IPS-18a (cell line): ENCODE results near the gene STK40.

Experiments
- H3K27ac ChIP-seq: one replicate; pipeline ENCODE4 v1.5.1; 2013; ENCODE audit warnings: low read length
- H3K27me3 ChIP-seq: one replicate; pipeline ENCODE4 v1.6.1; 2013; ENCODE audit warnings: mild to moderate bottlenecking, low read length; ENCODE audit not compliant: control insufficient read depth, insufficient read depth
- H3K36me3 ChIP-seq: one replicate; pipeline ENCODE4 v1.6.1; 2013; ENCODE audit warnings: low read depth, low read length; ENCODE audit not compliant: control insufficient read depth
- H3K4me1 ChIP-seq: one replicate; pipeline ENCODE4 v1.6.1; 2013; ENCODE audit warnings: low read depth, low read length; ENCODE audit not compliant: control insufficient read depth
- H3K4me3 ChIP-seq: one replicate; pipeline ENCODE4 v1.5.1; 2013; ENCODE audit warnings: low read length
- H3K9ac ChIP-seq: one replicate; pipeline ENCODE4 v1.6.1; 2013; ENCODE audit warnings: mild to moderate bottlenecking, low read length, moderate library complexity
- H3K9me3 ChIP-seq: one replicate; pipeline ENCODE4 v1.6.1; 2013; ENCODE audit warnings: low read depth, low read length; ENCODE audit not compliant: control insufficient read depth

The STK40 gene

GRCh38 chr1:36303650-36304360 lies 81.9 kb downstream of the STK40 start:
- H3K4me1 ChIP-seq: peaks cover 10% of the 10 kb centered on the region
- H3K27me3 ChIP-seq: peaks cover 5% of the 10 kb centered on the region
- H3K9me3 ChIP-seq: no peaks in the 10 kb centered on the region
- no peak overlapping the region for H3K9ac ChIP-seq
- H3K36me3 ChIP-seq: peaks cover 45% of the 10 kb centered on the region
- no peak overlapping the region for H3K27ac ChIP-seq
- H3K4me3 ChIP-seq: no peak overlapping the region

DNA sequence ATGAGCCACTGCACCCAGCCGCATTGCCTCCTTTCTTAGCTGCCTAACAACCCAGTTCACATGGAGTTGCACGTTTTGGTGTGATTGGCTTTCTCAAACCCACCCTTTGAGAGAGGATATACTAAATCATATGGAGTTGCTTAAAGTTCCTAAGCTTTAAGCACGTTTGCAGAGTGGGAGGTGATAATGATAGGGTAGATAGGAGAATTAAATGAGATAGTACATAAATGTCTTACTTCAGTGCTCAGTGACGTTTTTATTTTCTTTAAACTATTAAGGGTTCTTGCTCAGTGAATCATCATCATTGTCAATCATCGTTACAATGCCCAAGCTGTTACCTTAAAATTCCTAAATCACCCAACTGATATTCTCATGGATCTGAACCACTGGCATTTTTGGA lies 82.5 kb downstream of the STK40 start:
- Histone ChIP-seq H3K9me3 (no peaks in the 10 kb centered on the region), H3K4me1 (peaks cover 10% of the 10 kb centered on the region), H3K9ac (no peak overlapping the region), H3K36me3 (peaks cover 48% of the 10 kb centered on the region), H3K27ac (no peak overlapping the region), H3K4me3 (no peak overlapping the region), H3K27me3 (peaks cover 5% of the 10 kb centered on the region)

DNA sequence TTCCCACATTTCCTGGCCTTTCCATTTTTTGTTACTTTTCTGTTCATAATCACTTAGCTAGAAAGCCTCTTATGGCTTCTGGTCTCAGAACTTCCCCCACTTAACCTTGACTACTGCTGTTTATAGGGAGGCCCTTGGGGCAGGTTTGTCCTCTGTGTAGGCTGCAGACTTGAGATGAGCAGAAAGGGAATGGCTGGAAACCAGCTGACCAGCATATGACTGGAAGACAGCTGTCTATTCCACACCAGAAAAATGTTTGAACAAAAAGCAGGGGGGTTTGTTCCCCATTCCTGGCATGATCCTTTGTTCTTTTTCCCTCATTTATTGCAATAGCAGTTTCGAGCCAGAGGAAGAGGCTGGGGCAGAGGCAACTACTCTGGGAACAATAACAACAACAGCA lies 84.5 kb downstream of the STK40 start:
- Histone ChIP-seq H3K36me3 (peaks cover 65% of the 10 kb centered on the region), H3K9ac (no peak overlapping the region)

DNA sequence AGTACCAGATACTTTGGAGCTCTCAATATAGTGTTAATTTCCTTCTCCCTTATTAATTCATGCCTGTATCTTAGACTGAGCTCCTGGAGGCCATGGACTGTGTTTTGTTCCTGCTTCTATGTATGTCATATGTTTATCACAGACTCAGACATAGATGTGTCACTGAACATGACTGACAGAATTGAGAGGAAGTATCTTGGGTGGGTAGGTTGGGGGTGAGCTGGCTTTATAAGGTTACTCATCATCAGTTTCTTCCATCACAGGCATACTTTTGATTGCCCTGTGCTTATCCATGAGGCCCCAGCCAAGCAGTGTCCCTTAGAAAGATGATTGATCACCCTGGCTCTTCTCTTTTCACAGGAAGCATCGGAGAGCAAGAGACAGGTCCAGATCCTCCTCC lies 85.2 kb downstream of the STK40 start:
- H3K27ac ChIP-seq: no peak overlapping the region
- no peak overlapping the region for H3K9ac ChIP-seq
- H3K27me3 ChIP-seq: no peaks in the 10 kb centered on the region
- peaks cover 70% of the 10 kb centered on the region for H3K36me3 ChIP-seq
- no peak overlapping the region for H3K4me3 ChIP-seq
- H3K4me1 ChIP-seq: peaks cover 1% of the 10 kb centered on the region
- H3K9me3 ChIP-seq: no peaks in the 10 kb centered on the region

More for the DNA sequence above, 84.5 kb downstream of the STK40 start:
- H3K27me3 ChIP-seq: no peaks in the 10 kb centered on the region
- no peaks in the 10 kb centered on the region for H3K9me3 ChIP-seq
- no peak overlapping the region for H3K27ac ChIP-seq
- H3K4me1 ChIP-seq: peaks cover 6% of the 10 kb centered on the region
- H3K4me3 ChIP-seq: no peak overlapping the region

DNA sequence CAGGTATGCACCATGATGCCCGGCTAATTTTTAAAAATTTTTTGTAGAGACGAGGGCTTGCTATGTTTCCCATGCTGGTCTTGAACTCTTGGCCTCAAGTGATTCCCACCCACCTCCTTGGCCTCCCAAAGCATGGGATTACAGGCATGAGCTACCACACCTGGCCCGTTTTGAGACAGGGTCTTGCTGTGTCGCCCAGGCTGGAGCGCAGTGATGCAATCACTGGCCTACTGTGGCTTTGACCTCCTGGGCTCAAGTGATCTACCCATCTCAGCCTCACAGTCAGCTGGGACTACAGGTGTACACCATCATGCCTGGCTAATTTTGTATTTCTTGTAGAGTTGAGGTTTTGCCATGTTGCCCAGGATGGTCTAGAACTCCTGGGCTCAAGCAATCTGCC lies 87.1 kb downstream of the STK40 start:
- H3K9me3 ChIP-seq: no peaks in the 10 kb centered on the region
- H3K36me3 ChIP-seq: peaks cover 78% of the 10 kb centered on the region
- no peak overlapping the region for H3K9ac ChIP-seq
- no peak overlapping the region for H3K27ac ChIP-seq
- H3K27me3 ChIP-seq: no peaks in the 10 kb centered on the region
- no peaks in the 10 kb centered on the region for H3K4me1 ChIP-seq
- no peak overlapping the region for H3K4me3 ChIP-seq

DNA sequence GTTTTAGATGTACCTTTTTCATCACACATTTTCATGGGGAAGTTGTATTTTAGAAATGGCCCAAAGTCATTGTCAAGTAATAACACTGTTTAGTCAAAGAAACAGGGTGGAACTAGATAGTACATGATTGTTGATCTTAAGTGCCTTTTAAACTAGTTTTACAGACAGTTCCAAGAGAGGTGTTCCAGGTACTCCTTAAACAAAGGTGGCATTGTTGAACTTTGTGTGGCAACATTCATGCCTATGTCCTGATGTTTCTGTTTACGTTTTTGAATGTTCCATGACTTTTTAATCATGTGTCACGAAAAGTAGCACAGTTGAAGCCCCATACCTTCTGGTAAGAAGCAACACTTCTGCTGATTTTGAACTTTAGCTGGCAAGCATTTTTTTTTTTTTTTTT lies 88.7 kb downstream of the STK40 start:
- Histone ChIP-seq H3K9ac (no peak overlapping the region), H3K27ac (no peak overlapping the region), H3K27me3 (no peaks in the 10 kb centered on the region), H3K36me3 (peaks cover 78% of the 10 kb centered on the region), H3K9me3 (no peaks in the 10 kb centered on the region), H3K4me1 (no peaks in the 10 kb centered on the region), H3K4me3 (no peak overlapping the region)

DNA sequence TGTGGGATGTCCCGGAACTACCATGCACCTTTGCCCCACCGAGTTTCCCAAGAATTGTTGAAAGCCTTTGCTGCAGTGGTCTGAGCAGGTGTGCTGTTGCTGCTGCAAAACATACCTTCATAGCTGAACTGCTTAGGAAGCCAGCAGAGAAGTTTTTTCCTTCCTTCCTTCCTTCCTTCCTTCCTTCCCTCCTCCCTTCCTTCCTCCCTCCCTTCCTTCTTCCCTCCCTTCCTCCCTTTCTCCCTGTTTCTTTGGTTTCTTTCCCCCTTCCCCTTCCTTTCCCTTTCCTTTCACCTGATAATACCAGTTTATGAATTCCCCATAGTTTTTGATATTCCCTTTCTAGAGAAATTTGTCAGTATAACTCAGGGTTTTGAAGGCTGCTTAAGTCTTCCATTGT lies 90.3 kb downstream of the STK40 start:
- Histone ChIP-seq H3K4me3 (no peak overlapping the region), H3K27me3 (no peaks in the 10 kb centered on the region), H3K9ac (no peak overlapping the region), H3K36me3 (peaks cover 77% of the 10 kb centered on the region), H3K27ac (no peak overlapping the region), H3K9me3 (no peaks in the 10 kb centered on the region), H3K4me1 (no peaks in the 10 kb centered on the region)
